NT2/D1 (cell line): ENCODE data around the gene FBXL19.

Experiments
- SUZ12 ChIP-seq: IDR thresholded peaks from 2 replicates; pipeline ENCODE4 v1.6.1; 2011; ENCODE audit not compliant: insufficient read length, insufficient read depth; ENCODE audit errors: extremely low read depth
- ZNF274 ChIP-seq: IDR thresholded peaks from 2 replicates; pipeline ENCODE4 v1.6.1; 2011; ENCODE audit warnings: mild to moderate bottlenecking, low read depth, low read length

DNA sequence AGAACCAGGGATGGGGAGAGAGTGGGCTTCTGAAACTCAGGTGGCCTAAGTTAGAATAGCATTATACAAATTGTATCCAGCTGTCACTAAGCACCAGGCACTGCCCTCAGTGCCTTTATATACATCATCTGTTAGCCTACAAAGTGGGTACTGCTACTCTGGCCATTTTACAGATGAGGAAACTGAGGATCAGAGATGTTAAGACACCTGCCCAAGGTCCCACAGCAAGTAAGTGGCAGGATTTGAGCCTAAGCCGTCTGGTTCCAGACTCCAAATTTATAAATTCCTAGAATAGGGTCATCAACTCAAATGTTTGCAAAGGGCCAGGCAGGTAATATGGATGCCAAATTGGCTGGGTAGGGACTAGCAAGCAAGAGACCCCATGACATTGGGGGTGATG lies 27.8 kb downstream of the FBXL19 start:
- TF ChIP-seq SUZ12: no peak
- TF ChIP-seq ZNF274: no peak
